A549 (cell line): ENCODE data around the gene ROS1. TPM values are rescaled to one million over a fixed set of nuclear protein-coding genes. Genes with fewer than 3 reads are reported as not detected.
A peak's percentile ranks its signal among the peaks of the same experiment; 100 is the strongest.

Experiments used
- ATAC-seq, 2 experiments: fragments of 200-7000 bp in 1 of 2; fragments of >200 bp in 1 of 2; cut with Nextera tagmentation in 1 of 2; cut with Tn5 transposase in 1 of 2; 3 replicates each; pipeline versions ENCODE4 v1.8.0 to v1.9.1; 2018 to 2020; ENCODE audit warnings: mild to moderate bottlenecking in 1 of 2, moderate library complexity in 1 of 2
- CTCF ChIA-PET: fragments of 300-600 bp; sonication (Branson Sonifier 250); formaldehyde crosslinking; extraction: SDS; loops from one replicate; lab custom pipeline; 2021; ENCODE audit warnings: antibody characterized with exemption, inconsistent platforms; lab: Yijun Ruan, JAX
- POLR2A ChIA-PET: fragments of 350-600 bp; formaldehyde crosslinking; extraction: SDS; loops from one replicate; lab custom pipeline; 2021; ENCODE audit warnings: antibody characterized with exemption, inconsistent platforms; lab: Yijun Ruan, JAX
- DNase-seq, 2 experiments: peaks; one replicate each; pipeline versions ENCODE4 v3.0.0 to v3.0.0-alpha.2; 2011 to 2016; ENCODE audit warnings: low read depth in 1 of 2, low spot score in 1 of 2
- FAIRE-seq: peaks from 2 replicates; lab custom pipeline; 2011; peaks lifted over from hg19 to GRCh38; lab: Jason Lieb, UNC
- H3K27ac ChIP-seq, 2 experiments: fragments of >200 bp; sonication (Bioruptor Twin); formaldehyde crosslinking; 3 replicates each; pipeline ENCODE4 v1.5.1; 2016 to 2017
- H3K4me1 ChIP-seq: fragments of >200 bp; sonication (Bioruptor Twin); formaldehyde crosslinking; 3 replicates; pipeline ENCODE4 v1.6.1; 2016
- H3K4me2 ChIP-seq: fragments of >200 bp; sonication (Bioruptor Twin); formaldehyde crosslinking; 3 replicates; pipeline ENCODE4 v1.6.1; 2016
- H3K4me3 ChIP-seq: fragments of >200 bp; sonication (Bioruptor Twin); formaldehyde crosslinking; 3 replicates; pipeline ENCODE4 v1.5.1; 2016
- H3K9me3 ChIP-seq: fragments of >200 bp; sonication (Bioruptor Twin); formaldehyde crosslinking; 3 replicates; pipeline ENCODE4 v1.6.1; 2016
- CHD4 ChIP-seq: fragments of 200-600 bp; sonication (generic); IDR thresholded peaks from 2 replicates; pipeline ENCODE4 v1.6.1; 2016; ENCODE audit warnings: antibody characterized with exemption, mild to moderate bottlenecking, borderline replicate concordance
- CTCF ChIP-seq: fragments of >200 bp; sonication (Bioruptor Twin); formaldehyde crosslinking; IDR thresholded peaks from 3 replicates; pipeline ENCODE4 v1.5.1; 2016
- EHF ChIP-seq: fragments of 250-450 bp; sonication (Bioruptor Pico); IDR thresholded peaks from 2 replicates; pipeline ENCODE4 v1.5.0; 2020; ENCODE audit warnings: mild to moderate bottlenecking
- EHMT2 ChIP-seq: fragments of 200-600 bp; sonication (generic); IDR thresholded peaks from 2 replicates; pipeline ENCODE4 v1.6.1; 2016; ENCODE audit warnings: antibody characterized with exemption, low read depth, mild to moderate bottlenecking, moderate library complexity
- EP300 ChIP-seq, 2 experiments: fragments of >200 bp; sonication (Bioruptor Twin); formaldehyde crosslinking; IDR thresholded peaks; 2 replicates in 1 of 2; 3 replicates in 1 of 2; pipeline ENCODE4 v1.6.1; 2016 to 2017
- FOSB ChIP-seq: fragments of 250-450 bp; sonication (Bioruptor Pico); IDR thresholded peaks from 2 replicates; pipeline ENCODE4 v1.5.0; 2020; ENCODE audit warnings: mild to moderate bottlenecking, moderate library complexity
- GATA3 ChIP-seq: IDR thresholded peaks from 2 replicates; pipeline ENCODE4 v1.6.1; 2012; ENCODE audit warnings: borderline replicate concordance
- HES2 ChIP-seq: fragments of >200 bp; sonication (Bioruptor Twin); formaldehyde crosslinking; IDR thresholded peaks from 2 replicates; pipeline ENCODE4 v1.6.1; 2016
- HMGXB4 ChIP-seq: fragments of 250-450 bp; sonication (Bioruptor Pico); IDR thresholded peaks from 2 replicates; pipeline ENCODE4 v1.5.0; 2021; ENCODE audit warnings: mild to moderate bottlenecking, moderate library complexity, borderline replicate concordance
- KDM1A ChIP-seq: fragments of 200-600 bp; sonication (generic); IDR thresholded peaks from 2 replicates; pipeline ENCODE4 v1.6.1; 2016; ENCODE audit warnings: low read depth, mild to moderate bottlenecking
- MAFK ChIP-seq: fragments of 450-650 bp; IDR thresholded peaks from 2 replicates; pipeline ENCODE4 v1.6.1; 2014; ENCODE audit not compliant: partially characterized antibody
- MYC ChIP-seq: IDR thresholded peaks from 2 replicates; pipeline ENCODE4 v1.6.1; 2012; ENCODE audit warnings: mild to moderate bottlenecking, inconsistent platforms, low read length, improper control_type of control experiment, borderline replicate concordance
- NPAS2 ChIP-seq: fragments of 250-450 bp; sonication (Bioruptor Pico); IDR thresholded peaks from 2 replicates; pipeline ENCODE4 v1.8.0; 2022; ENCODE audit warnings: mild to moderate bottlenecking, moderate library complexity, borderline replicate concordance
- POLR2A ChIP-seq: IDR thresholded peaks from 2 replicates; pipeline ENCODE4 v1.6.1; 2012; ENCODE audit warnings: mild to moderate bottlenecking, low read length
- REST ChIP-seq: fragments of 200-600 bp; sonication (generic); IDR thresholded peaks from 2 replicates; pipeline ENCODE4 v1.6.1; 2016; ENCODE audit warnings: antibody characterized with exemption, mild to moderate bottlenecking, moderate library complexity
- TFCP2L1 ChIP-seq: fragments of 250-450 bp; sonication (Bioruptor Pico); IDR thresholded peaks from 2 replicates; pipeline ENCODE4 v1.5.0; 2021; ENCODE audit warnings: mild to moderate bottlenecking
- TP53 ChIP-seq: fragments of 250-450 bp; sonication (Bioruptor Pico); IDR thresholded peaks from 2 replicates; pipeline ENCODE4 v1.5.0; 2021; ENCODE audit warnings: mild to moderate bottlenecking, moderate library complexity
- USF2 ChIP-seq: fragments of 450-650 bp; IDR thresholded peaks from 2 replicates; pipeline ENCODE4 v1.6.1; 2014; ENCODE audit warnings: antibody characterized with exemption
- ZSCAN20 ChIP-seq: fragments of 250-450 bp; sonication (Bioruptor Pico); IDR thresholded peaks from 2 replicates; pipeline ENCODE4 v1.8.0; 2022; ENCODE audit warnings: mild to moderate bottlenecking, moderate library complexity
- WGBS: methylation state at CpG from one replicate; pipeline ENCODE4 v1.1.6; 2017; ENCODE audit errors: missing lambda C conversion rate; 5-methylcytosine and 5-hydroxymethylcytosine counted together
- polyA plus RNA-seq, 4 experiments: library from polyadenylated mRNA; depleted of rRNA in 3 of 4; stranded (reverse); fragments of >200 nt; fragmentation: RNase III in 1 of 4; extraction: RNeasy Plus Mini Kit Qiagen cat#74134 plus additional on column Dnase treatment in 1 of 4; gene quantifications; 2 replicates in 3 of 4; 3 replicates in 1 of 4; pipeline ENCODE4 v1.2.3, GENCODE V29; 2011 to 2017

ROS1 gene
- polyA plus RNA-seq, 2 of the 4 experiments (the other 2 are of a cell fraction), result 0.17 to 0.18 TPM

- no peaks in the 10 kb centered on the region for H3K9me3 ChIP-seq
- FAIRE-seq (no peak), ATAC-seq (no peak), DNase-seq (no peak)
- H3K27ac ChIP-seq, result no peak overlapping the region; a peak in 1 of 6 replicates
- no peak overlapping the region for H3K4me2 ChIP-seq
- no peak for TF ChIP-seq CHD4
- H3K4me3 ChIP-seq, result no peak overlapping the region
- POLR2A ChIA-PET, result no interaction called here
- CTCF ChIA-PET, result interaction anchor here (0.7 to 2.1 kb wide), 3 partner anchors 10 to 14 kb away, joined by 4 to 10 read pairs (median 4); no protein-coding TSS in a partner anchor
- WGBS, result 62% methylated on average over 4 of the region's 4 CpGs
- H3K4me1 ChIP-seq, result peaks cover 25% of the 10 kb centered on the region
Measured at GRCh38 chr6:117467876-117468275, 42.1 kb upstream of the ROS1 start.

GRCh38 chr6:117465691-117466090 is 39.9 kb upstream of the ROS1 start:
- CTCF ChIA-PET, result interaction anchor here (0.7 to 1.8 kb wide), 3 partner anchors 11 to 16 kb away, joined by 3 to 6 read pairs (median 4); no protein-coding TSS in a partner anchor
- FAIRE-seq, result no peak
- H3K27ac ChIP-seq, result peak overlapping the region; percentile 63 to 80; a peak in 4 of 6 replicates
- 6% methylated on average over 1 of the region's 1 CpG for WGBS
- DNase-seq, result no peak
- TF ChIP-seq ZSCAN20 (no peak), EP300 (IDR thresholded peaks at IDR 0.05) (no peak), KDM1A (no peak), USF2 (no peak), EHF (CRISPR knock-in tag) (no peak), MYC (no peak), GATA3 (no peak), CTCF (no peak), HMGXB4 (no peak), FOSB (CRISPR knock-in tag) (no peak), NPAS2 (CRISPR knock-in tag) (no peak), TP53 (CRISPR knock-in tag) (no peak), REST (no peak), EHMT2 (no peak), HES2 (no peak), TFCP2L1 (CRISPR knock-in tag) (no peak), POLR2A (no peak), MAFK (no peak)
- TF ChIP-seq, all 56 proteins: peak for 0
- H3K4me2 ChIP-seq, result no peak overlapping the region
- no peaks in the 10 kb centered on the region for H3K9me3 ChIP-seq
- peaks cover 25% of the 10 kb centered on the region for H3K4me1 ChIP-seq
- ATAC-seq, result no peak
- POLR2A ChIA-PET, result no interaction called here
- no peak overlapping the region for H3K4me3 ChIP-seq
